HS-27A (cell line): ENCODE data around the gene UNC5B.

Source experiments
- DNase-seq: peaks from one replicate; pipeline ENCODE4 v3.0.0-alpha.2; 2012; ENCODE audit warnings: low read depth, missing footprints

The UNC5B gene

DNA sequence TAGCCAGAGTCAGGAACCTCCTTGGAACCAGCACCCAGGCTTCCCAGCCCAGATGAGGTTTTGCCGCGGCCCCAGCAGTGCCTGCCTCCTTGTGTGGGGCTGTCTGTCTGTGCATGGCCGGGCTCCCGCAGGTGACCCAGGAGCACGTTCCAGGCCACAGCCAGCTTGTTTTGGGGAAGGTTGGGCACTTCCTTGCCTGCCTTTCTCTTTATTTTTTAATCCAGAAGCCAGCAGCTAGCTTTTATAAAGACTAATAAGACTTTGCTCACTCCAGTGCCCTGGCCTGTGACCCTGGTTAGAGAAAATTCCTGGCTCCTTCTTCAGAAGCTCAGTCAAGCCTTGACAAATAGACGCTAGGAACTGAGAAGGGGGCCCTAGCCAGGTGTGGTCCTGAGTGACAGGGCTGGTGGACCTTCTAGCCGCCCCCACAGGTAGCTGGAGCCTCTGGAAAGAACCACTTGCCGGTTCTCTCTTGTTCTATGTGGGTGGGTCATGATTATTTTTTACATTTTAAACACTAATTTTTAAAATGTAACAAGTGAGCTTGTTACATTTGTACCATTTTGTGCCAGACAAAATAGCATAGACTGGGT is 107.5 kb downstream of the UNC5B start:
- no peak for DNase-seq

DNA sequence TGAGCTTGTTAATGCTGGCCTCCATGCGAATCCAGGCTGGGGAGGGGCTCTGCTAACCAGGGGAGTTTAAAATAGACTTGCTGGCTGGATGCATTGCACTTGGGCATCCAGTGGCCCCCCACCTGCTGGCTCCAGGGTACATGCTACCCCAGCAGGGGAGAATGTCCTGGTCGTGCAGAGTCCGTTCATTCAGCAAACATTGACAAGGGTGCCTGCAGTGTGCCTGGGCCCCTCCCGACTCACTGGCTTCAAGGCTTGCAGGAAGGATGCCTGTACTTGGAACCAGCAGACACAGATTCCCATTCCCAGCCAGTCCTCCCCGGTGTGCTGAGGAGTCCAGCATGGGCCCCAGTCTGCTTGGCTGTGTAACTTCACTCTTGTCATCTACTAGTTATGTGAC is 108.2 kb downstream of the UNC5B start:
- DNase-seq, result no peak

- no peak for DNase-seq
These were observed 109.0 kb downstream of the UNC5B start for GRCh38 chr10:71321386-71321785.

- DNase-seq, result no peak
These were observed 111.0 kb downstream of the UNC5B start for GRCh38 chr10:71323407-71323806.

DNA sequence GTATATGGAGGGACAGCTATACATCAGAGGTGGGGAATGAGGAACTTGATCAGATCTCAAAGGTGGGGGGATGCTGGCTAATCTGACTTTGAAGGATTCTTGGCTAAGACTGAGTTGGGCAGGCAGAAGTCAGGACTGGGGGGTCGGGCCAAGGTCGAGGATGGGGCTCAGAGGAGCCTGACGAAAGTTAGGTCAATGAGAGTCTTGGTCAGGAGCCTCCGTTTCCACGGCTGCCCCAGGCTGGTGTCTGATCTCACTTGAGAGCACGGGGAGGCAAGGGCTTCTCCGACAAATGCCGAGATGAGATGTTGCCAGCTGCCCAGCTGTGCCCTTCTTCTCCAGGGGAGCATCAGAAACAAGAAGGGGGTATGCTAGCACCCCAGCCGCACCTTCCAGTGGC is 112.4 kb downstream of the UNC5B start:
- DNase-seq, result no peak

GRCh38 chr10:71325267-71325666 is 112.9 kb downstream of the UNC5B start:
- DNase-seq, result no peak

DNA sequence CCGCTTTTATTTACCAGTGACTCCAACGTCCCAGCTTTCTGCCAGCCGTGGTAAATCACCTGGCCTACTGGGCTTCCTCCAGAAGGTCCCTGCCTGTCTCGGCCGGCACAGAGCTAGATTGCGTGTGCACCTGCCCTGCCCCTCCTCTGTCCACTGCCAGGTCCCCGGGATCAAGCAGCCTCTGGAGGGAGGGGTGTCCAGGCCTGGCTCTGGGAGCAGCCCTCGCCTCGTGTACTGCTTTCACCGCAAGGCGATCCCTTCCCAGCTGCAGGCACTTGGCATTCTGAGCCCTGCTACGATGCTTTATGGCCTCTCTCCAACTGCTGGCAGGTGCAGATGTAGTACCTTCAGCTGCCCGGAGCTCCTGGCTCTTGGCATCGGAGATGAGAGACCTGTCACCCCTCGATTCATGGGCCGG is 114.1 kb downstream of the UNC5B start:
- DNase-seq, result no peak

GRCh38 chr10:71330789-71331404 is 118.5 kb downstream of the UNC5B start:
- no peak for DNase-seq

DNA sequence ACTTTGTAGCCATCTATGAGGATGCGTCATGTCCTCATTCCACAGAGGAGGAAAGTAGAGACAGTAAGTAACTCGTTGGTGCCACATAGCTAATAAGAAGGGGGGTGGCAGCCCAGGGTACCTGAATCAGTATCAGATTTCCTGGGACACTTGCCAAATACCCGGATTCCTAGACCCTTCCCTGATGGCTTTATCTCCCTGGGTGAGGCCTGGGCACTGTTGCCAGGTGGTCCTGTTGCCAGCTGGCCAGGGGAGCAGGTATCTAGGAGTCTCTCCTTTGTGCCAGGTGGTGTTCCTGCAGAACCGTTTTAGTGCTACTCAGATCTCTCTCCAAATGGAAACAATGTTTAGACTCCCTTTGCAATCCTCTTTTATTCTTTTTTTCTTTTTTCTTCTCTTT is 119.4 kb downstream of the UNC5B start:
- DNase-seq, result no peak

GRCh38 chr10:71332466-71332865 is 120.1 kb downstream of the UNC5B start:
- no peak for DNase-seq

DNA sequence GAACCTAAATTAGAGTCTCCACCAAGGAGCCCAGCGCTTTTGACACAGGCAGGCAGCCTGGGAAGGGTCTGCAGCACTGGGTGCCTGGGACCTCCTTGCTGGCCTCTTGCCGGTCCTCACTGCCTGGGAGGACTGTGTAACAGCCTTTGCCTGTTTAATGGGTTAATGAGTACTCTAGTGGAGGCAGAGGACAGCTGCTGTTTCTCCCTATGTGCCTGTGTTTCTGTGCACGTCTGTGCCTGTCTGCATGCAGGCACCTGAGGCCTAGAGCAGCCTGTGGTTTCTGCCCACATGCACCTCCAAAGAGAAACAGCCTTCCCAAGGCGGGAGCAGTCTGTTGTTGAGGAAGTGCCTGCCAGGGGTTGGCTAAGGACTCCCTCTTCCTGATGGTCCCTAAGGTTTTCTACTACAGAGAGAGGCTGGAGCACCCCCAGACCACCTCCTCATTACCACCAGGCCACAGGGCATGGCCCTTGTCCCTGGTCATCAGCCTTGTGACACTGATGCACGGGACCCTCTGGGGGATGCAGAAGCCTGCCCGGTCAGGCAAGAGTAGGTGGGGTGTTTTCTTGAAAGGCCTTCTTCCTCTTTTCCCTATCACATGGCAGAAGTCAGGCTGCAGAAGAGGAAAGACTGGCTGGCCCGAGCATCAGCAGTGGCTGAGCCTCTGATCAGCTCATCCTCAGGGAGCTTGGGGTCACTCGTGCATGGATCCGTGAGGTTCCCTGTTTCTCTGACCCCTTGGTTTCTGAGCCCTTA is 120.9 kb downstream of the UNC5B start:
- DNase-seq, result no peak

DNA sequence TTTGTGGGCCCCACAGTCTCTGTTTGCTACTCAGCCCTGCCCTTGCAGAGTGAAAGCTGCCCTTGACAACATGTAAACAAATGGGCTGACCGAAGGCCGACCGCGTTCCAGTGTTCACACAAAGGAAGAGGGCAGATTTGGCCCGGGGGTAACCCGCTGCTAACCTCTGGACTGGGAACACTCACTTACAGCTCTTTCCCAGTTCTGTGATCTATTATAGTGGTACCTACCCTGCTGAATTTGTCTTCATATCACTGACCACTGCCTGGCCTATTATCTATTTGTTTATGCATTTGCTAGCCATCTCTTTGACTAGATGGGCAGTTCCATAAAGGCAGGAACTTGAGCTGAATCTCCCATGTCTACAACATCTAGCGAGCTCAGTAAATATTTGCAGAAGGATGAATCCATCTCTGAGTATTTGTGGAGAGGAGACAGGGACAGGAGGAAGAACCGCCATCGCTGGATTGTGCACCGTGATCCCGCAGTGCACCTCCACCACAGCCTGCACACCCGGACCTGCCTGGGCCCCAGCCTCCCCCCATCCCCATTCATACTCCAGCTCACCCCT is 121.9 kb downstream of the UNC5B start:
- no peak for DNase-seq

DNA sequence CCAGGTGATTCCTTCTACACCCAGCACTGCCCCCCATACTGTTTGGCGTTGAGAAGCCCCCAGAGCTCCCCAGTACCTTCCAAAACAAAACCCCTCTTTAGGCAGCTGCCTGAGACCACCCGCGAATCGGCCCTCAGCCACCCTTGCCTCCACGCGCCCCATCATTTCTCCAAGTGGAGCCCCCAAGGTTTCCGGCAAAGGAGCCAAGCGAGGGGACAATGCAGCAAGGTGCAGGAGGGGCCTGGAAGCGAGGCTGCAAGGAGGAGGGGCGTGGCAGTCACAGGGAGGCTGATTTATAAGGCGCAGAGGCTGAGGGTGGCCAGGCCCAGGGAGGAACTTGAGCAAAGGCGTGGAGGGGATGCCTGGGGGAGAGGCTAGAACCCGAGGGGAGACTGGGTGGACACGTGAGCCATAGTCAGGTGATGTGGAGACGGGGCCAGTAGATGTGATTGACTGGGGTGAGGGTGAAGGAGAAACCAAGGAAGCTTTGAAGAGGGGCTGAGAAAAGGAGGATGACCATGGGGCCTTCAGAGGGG is 122.9 kb downstream of the UNC5B start:
- no peak for DNase-seq

GRCh38 chr10:71336632-71337031 is 124.3 kb downstream of the UNC5B start:
- no peak for DNase-seq

DNA sequence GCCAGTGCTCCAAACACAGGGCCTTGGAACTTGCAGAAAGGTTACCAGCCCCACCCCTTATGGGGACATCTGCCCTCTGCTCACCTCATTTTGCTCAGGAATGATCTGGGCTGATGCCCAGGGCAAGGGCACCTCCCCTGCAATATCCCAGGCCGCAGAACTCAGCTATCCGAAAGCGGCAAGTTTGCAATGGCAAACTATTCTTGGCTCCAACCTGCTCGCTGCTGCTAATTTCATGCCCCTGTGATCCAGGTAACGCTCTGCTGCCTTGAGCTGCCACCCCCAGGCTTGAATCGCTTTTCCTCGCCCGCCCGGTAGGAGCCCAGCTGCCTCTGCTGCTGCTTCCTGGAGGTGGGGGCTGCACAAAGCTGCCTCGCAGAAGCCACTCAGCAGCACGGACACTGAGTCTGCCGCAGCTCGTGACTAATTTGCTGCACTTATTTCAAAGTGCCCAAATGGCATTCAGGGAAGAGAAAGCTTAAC is 124.9 kb downstream of the UNC5B start:
- no peak for DNase-seq

- DNase-seq, result no peak
These were observed 126.5 kb downstream of the UNC5B start for GRCh38 chr10:71338728-71339495.

DNA sequence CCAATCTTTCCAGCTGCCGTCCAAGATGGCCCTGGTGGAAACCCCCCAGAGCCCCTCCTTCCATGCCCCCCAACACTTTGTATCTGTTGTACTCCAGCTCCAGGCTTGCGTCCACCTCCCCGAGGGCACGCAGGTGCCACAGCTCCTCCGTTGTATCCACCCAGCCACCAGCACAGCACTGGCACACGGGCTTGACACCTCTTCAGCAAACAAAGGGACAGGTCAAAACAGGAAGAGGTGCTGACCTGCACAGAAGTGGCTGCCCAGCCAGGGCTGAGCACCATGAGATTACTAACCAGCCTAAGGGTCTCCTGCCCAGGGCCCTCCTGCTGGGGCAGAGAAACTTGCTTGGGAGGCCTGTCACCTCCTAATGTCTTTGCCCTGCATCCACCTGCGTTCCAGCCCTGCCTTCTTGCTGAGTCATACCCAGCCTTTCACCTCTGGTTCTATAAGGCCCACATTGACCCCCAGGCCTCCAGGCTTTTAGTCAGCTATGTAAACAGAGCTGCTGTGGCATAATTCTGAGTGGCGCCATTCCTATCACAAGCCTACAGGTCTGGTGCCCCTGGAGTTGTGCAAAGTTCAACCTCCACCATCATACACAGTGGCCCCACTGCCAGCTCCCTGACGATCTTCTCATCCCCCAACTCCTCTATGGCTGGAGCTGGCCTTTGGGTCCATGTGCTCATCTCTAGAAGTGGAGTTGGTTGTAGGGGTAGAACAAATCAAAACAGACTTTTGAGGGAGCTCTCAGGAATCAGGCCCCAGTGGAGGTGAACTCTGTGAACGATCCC is 127.6 kb downstream of the UNC5B start:
- no peak for DNase-seq

GRCh38 chr10:71342573-71343391 is 130.4 kb downstream of the UNC5B start:
- DNase-seq, result no peak

DNA sequence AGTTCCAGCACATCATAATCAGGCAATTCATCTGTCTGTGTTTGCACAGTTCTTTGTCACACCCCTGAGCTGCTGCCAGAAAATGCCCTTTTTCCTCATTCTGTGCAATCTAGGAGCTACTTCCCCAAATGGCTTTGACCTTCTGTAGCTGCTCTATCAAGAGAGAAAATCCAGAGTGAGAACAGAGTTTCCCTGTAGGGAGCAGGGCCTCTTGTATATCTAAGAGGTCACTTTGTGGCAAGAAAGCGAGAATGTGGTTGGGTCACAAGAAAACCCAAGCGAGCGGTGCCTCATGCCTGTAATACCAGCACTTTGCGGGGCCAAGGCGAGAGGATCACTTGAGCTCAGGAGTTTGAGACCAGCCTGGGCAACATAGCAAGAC is 131.0 kb downstream of the UNC5B start:
- no peak for DNase-seq
